IPS-NIHi7 (cell line): ENCODE data around the gene TRIM47.
"Not testable (repeated sequence)": the region's sequence is repeated elsewhere in the genome, so short reads cannot be mapped to it uniquely, and the experiment has no call there.

Experiments
- DNase-seq: peaks from one replicate; pipeline ENCODE4 v3.0.0; 2012; ENCODE audit warnings: mixed read lengths; ENCODE audit errors: extremely low spot score

Gene TRIM47

GRCh38 chr17:75892556-75893224, 14.3 kb upstream of the TRIM47 start:
- DNase-seq, result no peak

- DNase-seq, result no peak
These were observed 13.5 kb upstream of the TRIM47 start for GRCh38 chr17:75891605-75892555.

- no peak for DNase-seq
These were observed 12.7 kb upstream of the TRIM47 start for GRCh38 chr17:75891022-75891604.

GRCh38 chr17:75889454-75889853, 11.1 kb upstream of the TRIM47 start:
- DNase-seq, result no peak

GRCh38 chr17:75888484-75888883, 10.1 kb upstream of the TRIM47 start:
- DNase-seq, result no peak

GRCh38 chr17:75885860-75886259, 7.5 kb upstream of the TRIM47 start:
- DNase-seq, result not testable (repeated sequence)

GRCh38 chr17:75885431-75885830, 7.0 kb upstream of the TRIM47 start:
- no peak for DNase-seq

- DNase-seq, result no peak
These were observed 3.5 kb upstream of the TRIM47 start for GRCh38 chr17:75881678-75882454.

- DNase-seq, result no peak
These were observed 1.9 kb upstream of the TRIM47 start for GRCh38 chr17:75880266-75880665.

- DNase-seq, result peak; percentile 77
These were observed 618 bp downstream of the TRIM47 start for GRCh38 chr17:75877752-75878173.

- no peak for DNase-seq
These were observed 1.2 kb downstream of the TRIM47 start for GRCh38 chr17:75876938-75877751.

- peak; percentile 61 for DNase-seq
These were observed 2.0 kb downstream of the TRIM47 start for GRCh38 chr17:75876190-75876937.

- DNase-seq, result no peak
These were observed 2.5 kb downstream of the TRIM47 start for GRCh38 chr17:75875940-75876189.

- DNase-seq, result no peak
These were observed 3.0 kb downstream of the TRIM47 start for GRCh38 chr17:75875182-75875939.

- no peak for DNase-seq
These were observed 3.8 kb downstream of the TRIM47 start for GRCh38 chr17:75874323-75875181.

- no peak for DNase-seq
These were observed 4.6 kb downstream of the TRIM47 start for GRCh38 chr17:75873587-75874322.

GRCh38 chr17:75872434-75873351, 5.7 kb downstream of the TRIM47 start:
- DNase-seq, result no peak
